ENCODE results near the gene OR5H15. TPM values are rescaled to one million over a fixed set of nuclear protein-coding genes. Genes with fewer than 3 reads are reported as not detected.

Gene OR5H15
- total and polyA plus RNA-seq, 2 of the 13 experiments (the other 11 are each of a cell fraction or from before 2014, with no cell fraction given): not detected

DNA sequence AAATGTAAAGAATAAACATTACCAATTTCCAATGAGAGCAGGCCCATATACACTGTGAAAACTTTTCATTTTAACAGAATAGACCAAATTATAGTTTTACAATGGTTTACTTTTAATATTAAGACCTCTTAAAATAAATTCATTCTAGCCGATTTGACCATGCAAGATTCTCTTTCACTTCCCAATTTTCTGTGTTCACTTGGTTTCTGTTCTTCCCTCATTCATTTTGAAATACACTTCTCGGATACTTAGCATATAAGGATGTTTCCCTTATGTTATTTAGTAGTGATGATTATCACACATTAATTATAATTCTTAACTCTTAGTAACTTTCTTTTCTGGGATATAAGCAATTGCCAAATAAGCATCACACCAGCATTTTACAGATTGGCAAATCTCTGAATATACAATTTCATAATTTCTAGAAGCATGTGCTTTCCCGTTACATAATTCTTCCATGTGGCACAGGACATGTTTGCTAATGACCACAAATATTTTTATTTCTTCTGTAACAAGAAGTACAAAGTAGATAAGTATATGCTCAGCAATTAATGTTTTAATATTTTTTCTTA lies 13.9 kb downstream of the OR5H15 start:
- H3K36me3 ChIP-seq (replicated peaks in 1 of 2; ENCODE audit: control insufficient read depth in 1 of 2, insufficient read depth in 2 of 2, low read length in 2 of 2): no peaks in the 10 kb centered on the region
- in situ Hi-C loops (cut with HindIII; ENCODE audit: extremely low pct_ligation_motif_present, low pct_unique_long_range_greater_than_20kb): no loop called here
- DNase-seq (ENCODE audit: low spot score): no peak
- POLR2A ChIA-PET: no interaction called here
- no peaks in the 10 kb centered on the region for H3K4me1 ChIP-seq (ENCODE audit: insufficient read depth, low read length)
- H3K79me2 ChIP-seq (ENCODE audit: insufficient read depth, low read length): no peaks in the 10 kb centered on the region
- no peaks in the 10 kb centered on the region for H3K9me3 ChIP-seq (ENCODE audit: low read length)
- H3K4me2 ChIP-seq (ENCODE audit: low read depth, low read length): no peak overlapping the region
- H3K9ac ChIP-seq (ENCODE audit: insufficient read depth, low read depth, low read length): no peak overlapping the region
- H4K20me1 ChIP-seq (ENCODE audit: insufficient read depth, low read length): no peaks in the 10 kb centered on the region
- 2% methylated on average over 3 of the region's 3 CpGs for WGBS (ENCODE audit: low lambda C conversion rate)
- no peak overlapping the region for H3K27ac ChIP-seq (ENCODE audit: extremely low read length, insufficient read depth, low read length)
- no TSS peak for BruUV-seq (replicated peaks)
- no peak overlapping the region for H2AFZ ChIP-seq (ENCODE audit: low read length)
- no peak for FAIRE-seq
- no peak overlapping the region for H3K4me3 ChIP-seq (replicated peaks in 1 of 3; ENCODE audit: insufficient read depth in 1 of 3, low read depth in 2 of 3, low read length in 3 of 3)
- no peaks in the 10 kb centered on the region for H3K27me3 ChIP-seq (ENCODE audit: control insufficient read depth in 1 of 2, insufficient read depth in 2 of 2, low read length in 2 of 2)
- CTCF ChIA-PET (ENCODE audit: low intra/inter-chr PET ratio, low total read pairs): no interaction called here
- ATAC-seq: no peak
- no peak for TF ChIP-seq MAFG (CRISPR knock-in tag; IDR thresholded peaks at IDR 0.05)
- no peak for TF ChIP-seq ZNF572 (CRISPR knock-in tag; IDR thresholded peaks at IDR 0.05)
- TF ChIP-seq, protein P1, sequence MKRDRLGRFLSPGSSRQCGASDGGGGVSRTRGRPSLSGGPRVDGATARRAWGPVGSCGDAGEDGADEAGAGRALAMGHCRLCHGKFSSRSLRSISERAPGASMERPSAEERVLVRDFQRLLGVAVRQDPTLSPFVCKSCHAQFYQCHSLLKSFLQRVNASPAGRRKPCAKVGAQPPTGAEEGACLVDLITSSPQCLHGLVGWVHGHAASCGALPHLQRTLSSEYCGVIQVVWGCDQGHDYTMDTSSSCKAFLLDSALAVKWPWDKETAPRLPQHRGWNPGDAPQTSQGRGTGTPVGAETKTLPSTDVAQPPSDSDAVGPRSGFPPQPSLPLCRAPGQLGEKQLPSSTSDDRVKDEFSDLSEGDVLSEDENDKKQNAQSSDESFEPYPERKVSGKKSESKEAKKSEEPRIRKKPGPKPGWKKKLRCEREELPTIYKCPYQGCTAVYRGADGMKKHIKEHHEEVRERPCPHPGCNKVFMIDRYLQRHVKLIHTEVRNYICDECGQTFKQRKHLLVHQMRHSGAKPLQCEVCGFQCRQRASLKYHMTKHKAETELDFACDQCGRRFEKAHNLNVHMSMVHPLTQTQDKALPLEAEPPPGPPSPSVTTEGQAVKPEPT (CRISPR knock-in tag; IDR thresholded peaks at IDR 0.05; ENCODE audit: low read depth): no peak
- intact Hi-C loops (cut with micrococcal nuclease; ENCODE audit: unreplicated experiment): no loop called here

DNA sequence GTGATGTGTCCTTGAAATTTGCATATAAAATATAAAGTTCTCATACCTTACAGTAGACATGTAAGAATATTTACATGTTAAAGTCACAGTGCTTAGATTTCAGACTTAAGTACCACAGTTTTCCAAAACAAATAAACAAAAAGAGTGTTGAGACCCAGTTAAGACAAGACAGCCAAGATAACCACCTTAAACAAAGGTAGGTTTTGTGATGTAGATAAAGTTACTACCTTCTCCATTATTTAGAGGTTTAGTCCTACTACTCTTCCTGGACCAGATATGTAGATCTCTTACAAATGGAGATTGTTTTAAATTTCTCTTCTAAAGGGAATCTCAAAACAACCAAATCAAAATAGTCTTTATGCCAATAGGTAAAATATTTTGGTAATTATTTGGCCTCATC lies 15.7 kb downstream of the OR5H15 start:
- POLR2A ChIA-PET: no interaction called here
- H3K9ac ChIP-seq (ENCODE audit: insufficient read depth, low read depth, low read length): no peak overlapping the region
- BruUV-seq (replicated peaks): no TSS peak
- H3K79me2 ChIP-seq (ENCODE audit: insufficient read depth, low read length): no peaks in the 10 kb centered on the region
- DNase-seq (ENCODE audit: low spot score): no peak
- no peaks in the 10 kb centered on the region for H3K4me1 ChIP-seq (ENCODE audit: insufficient read depth, low read length)
- no peaks in the 10 kb centered on the region for H3K27me3 ChIP-seq (ENCODE audit: control insufficient read depth in 1 of 2, insufficient read depth in 2 of 2, low read length in 2 of 2)
- H4K20me1 ChIP-seq (ENCODE audit: insufficient read depth, low read length): no peaks in the 10 kb centered on the region
- CTCF ChIA-PET (ENCODE audit: low intra/inter-chr PET ratio, low total read pairs): no interaction called here
- no peak overlapping the region for H3K27ac ChIP-seq (ENCODE audit: extremely low read length, insufficient read depth, low read length)
- H3K4me2 ChIP-seq (ENCODE audit: low read depth, low read length): no peak overlapping the region
- H3K4me3 ChIP-seq (replicated peaks in 1 of 3; ENCODE audit: insufficient read depth in 1 of 3, low read depth in 2 of 3, low read length in 3 of 3): no peak overlapping the region
- no peak overlapping the region for H2AFZ ChIP-seq (ENCODE audit: low read length)
- H3K36me3 ChIP-seq (replicated peaks in 1 of 2; ENCODE audit: control insufficient read depth in 1 of 2, insufficient read depth in 2 of 2, low read length in 2 of 2): no peaks in the 10 kb centered on the region
- in situ Hi-C loops (cut with HindIII; ENCODE audit: extremely low pct_ligation_motif_present, low pct_unique_long_range_greater_than_20kb): no loop called here
- FAIRE-seq: no peak
- ATAC-seq: no peak
- intact Hi-C loops (cut with micrococcal nuclease; ENCODE audit: unreplicated experiment): loop anchor here (2.0 kb wide), 1 partner anchor 41 kb away; no protein-coding TSS in a partner anchor
- no peaks in the 10 kb centered on the region for H3K9me3 ChIP-seq (ENCODE audit: low read length)
- TF ChIP-seq MXI1 (IDR thresholded peaks at IDR 0.05; ENCODE audit: borderline replicate concordance, low read depth, low read length): no peak
- TF ChIP-seq, protein P2, sequence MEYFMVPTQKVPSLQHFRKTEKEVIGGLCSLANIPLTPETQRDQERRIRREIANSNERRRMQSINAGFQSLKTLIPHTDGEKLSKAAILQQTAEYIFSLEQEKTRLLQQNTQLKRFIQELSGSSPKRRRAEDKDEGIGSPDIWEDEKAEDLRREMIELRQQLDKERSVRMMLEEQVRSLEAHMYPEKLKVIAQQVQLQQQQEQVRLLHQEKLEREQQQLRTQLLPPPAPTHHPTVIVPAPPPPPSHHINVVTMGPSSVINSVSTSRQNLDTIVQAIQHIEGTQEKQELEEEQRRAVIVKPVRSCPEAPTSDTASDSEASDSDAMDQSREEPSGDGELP (IDR thresholded peaks at IDR 0.05; ENCODE audit: borderline replicate concordance, low read depth): no peak
- no peak for TF ChIP-seq BRCA1 (CRISPR knock-in tag; IDR thresholded peaks at IDR 0.05)
- no peak for TF ChIP-seq ZNF563 (CRISPR knock-in tag; IDR thresholded peaks at IDR 0.05)
- TF ChIP-seq, protein P3, sequence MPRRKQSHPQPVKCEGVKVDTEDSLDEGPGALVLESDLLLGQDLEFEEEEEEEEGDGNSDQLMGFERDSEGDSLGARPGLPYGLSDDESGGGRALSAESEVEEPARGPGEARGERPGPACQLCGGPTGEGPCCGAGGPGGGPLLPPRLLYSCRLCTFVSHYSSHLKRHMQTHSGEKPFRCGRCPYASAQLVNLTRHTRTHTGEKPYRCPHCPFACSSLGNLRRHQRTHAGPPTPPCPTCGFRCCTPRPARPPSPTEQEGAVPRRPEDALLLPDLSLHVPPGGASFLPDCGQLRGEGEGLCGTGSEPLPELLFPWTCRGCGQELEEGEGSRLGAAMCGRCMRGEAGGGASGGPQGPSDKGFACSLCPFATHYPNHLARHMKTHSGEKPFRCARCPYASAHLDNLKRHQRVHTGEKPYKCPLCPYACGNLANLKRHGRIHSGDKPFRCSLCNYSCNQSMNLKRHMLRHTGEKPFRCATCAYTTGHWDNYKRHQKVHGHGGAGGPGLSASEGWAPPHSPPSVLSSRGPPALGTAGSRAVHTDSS (CRISPR knock-in tag; conservative IDR thresholded peaks at IDR 0.05): no peak
- no peak for TF ChIP-seq ZNF567 (CRISPR knock-in tag; IDR thresholded peaks at IDR 0.05; ENCODE audit: borderline replicate concordance)
- no peak for TF ChIP-seq ZNF34 (CRISPR knock-in tag; IDR thresholded peaks at IDR 0.05; ENCODE audit: borderline replicate concordance)
- no peak for TF ChIP-seq PHB2 (IDR thresholded peaks at IDR 0.05; ENCODE audit: partially characterized antibody)
- no peak for TF ChIP-seq TRIM24 (CRISPR knock-in tag; IDR thresholded peaks at IDR 0.05)
- no peak for TF ChIP-seq ZNF207 (IDR thresholded peaks at IDR 0.05; ENCODE audit: borderline replicate concordance)
- no peak for TF ChIP-seq ZNF546 (CRISPR knock-in tag; conservative IDR thresholded peaks at IDR 0.05)
